SKM-1 (cell line): ENCODE data around the gene OTOGL.
"Not testable (repeated sequence)": the region's sequence is repeated elsewhere in the genome, so short reads cannot be mapped to it uniquely, and the experiment has no call there.

ENCODE experiments used
- DNase-seq: peaks from one replicate; lab custom pipeline; 2025; ENCODE audit not compliant: unreplicated experiment; lab: John Stamatoyannopoulos, UW

The OTOGL gene

GRCh38 chr12:80120994-80121393 is 21.7 kb downstream of the OTOGL start:
- no peak for DNase-seq

GRCh38 chr12:80121661-80122060 is 22.3 kb downstream of the OTOGL start:
- DNase-seq = no peak

GRCh38 chr12:80129895-80130530 is 30.7 kb downstream of the OTOGL start:
- DNase-seq = no peak

- no peak for DNase-seq
These were observed 36.3 kb downstream of the OTOGL start for GRCh38 chr12:80135624-80136023.

GRCh38 chr12:80140005-80140404 is 40.7 kb downstream of the OTOGL start:
- no peak for DNase-seq

- no peak for DNase-seq
These were observed 43.3 kb downstream of the OTOGL start for GRCh38 chr12:80142640-80143039.

GRCh38 chr12:80143537-80143936 is 44.2 kb downstream of the OTOGL start:
- no peak for DNase-seq

- not testable (repeated sequence) for DNase-seq
These were observed 50.4 kb downstream of the OTOGL start for GRCh38 chr12:80149547-80150313.

- DNase-seq = no peak
These were observed 51.8 kb downstream of the OTOGL start for GRCh38 chr12:80151131-80151530.

- no peak for DNase-seq
These were observed 54.9 kb downstream of the OTOGL start for GRCh38 chr12:80154261-80154660.

GRCh38 chr12:80156306-80156705 is 57.0 kb downstream of the OTOGL start:
- no peak for DNase-seq

GRCh38 chr12:80157645-80158044 is 58.3 kb downstream of the OTOGL start:
- DNase-seq = no peak

GRCh38 chr12:80161612-80162011 is 62.3 kb downstream of the OTOGL start:
- no peak for DNase-seq

- DNase-seq = no peak
These were observed 62.8 kb downstream of the OTOGL start for GRCh38 chr12:80162177-80162576.

- no peak for DNase-seq
These were observed 66.4 kb downstream of the OTOGL start for GRCh38 chr12:80165746-80166145.

- DNase-seq = no peak
These were observed 67.4 kb downstream of the OTOGL start for GRCh38 chr12:80166751-80167150.

GRCh38 chr12:80168936-80169335 is 69.6 kb downstream of the OTOGL start:
- DNase-seq = no peak

- no peak for DNase-seq
These were observed 71.6 kb downstream of the OTOGL start for GRCh38 chr12:80170915-80171314.

GRCh38 chr12:80173083-80173864 is 73.9 kb downstream of the OTOGL start:
- no peak for DNase-seq

- no peak for DNase-seq
These were observed 76.1 kb downstream of the OTOGL start for GRCh38 chr12:80175307-80175930.

GRCh38 chr12:80176706-80177105 is 77.4 kb downstream of the OTOGL start:
- DNase-seq = no peak
